ENCODE measurements around the gene DENND4A. TPM values are rescaled to one million over a fixed set of nuclear protein-coding genes. Genes with fewer than 3 reads are reported as not detected.
"Not testable (repeated sequence)": the region's sequence is repeated elsewhere in the genome, so short reads cannot be mapped to it uniquely, and the experiment has no call there.

DENND4A gene
- total RNA-seq, 4 donors from 2014 or later, result 21.6 to 54.0 (median 35.9) TPM

DNA sequence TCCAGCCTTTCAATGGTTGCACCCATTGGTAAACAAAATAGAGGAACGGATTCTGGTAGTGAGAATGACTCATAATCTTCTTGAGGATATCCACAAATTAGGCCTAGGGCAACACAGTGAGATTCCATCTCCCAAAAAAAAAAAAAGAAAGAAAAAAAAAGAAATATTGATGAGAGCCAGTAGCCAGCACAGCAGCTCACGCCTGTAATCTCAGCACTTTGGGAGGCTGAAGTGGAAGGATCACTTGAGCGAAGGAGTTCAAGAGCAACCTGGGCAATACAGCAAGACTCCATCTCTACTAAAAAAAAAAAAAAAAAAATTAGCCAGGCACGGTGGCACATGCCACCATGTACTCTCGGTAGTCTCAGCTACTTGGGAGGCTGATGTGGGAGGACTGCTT lies 51.9 kb downstream of the DENND4A start:
- H3K4me1 ChIP-seq, result no peaks in the 10 kb centered on the region
- no peak for DNase-seq (ENCODE audit: low spot score in 2 of 2)
- H3K9me3 ChIP-seq, result no peaks in the 10 kb centered on the region
- H3K27ac ChIP-seq, result no peak overlapping the region
- no peak overlapping the region for H3K4me3 ChIP-seq
- WGBS, 2 donors, result 88 to 94% methylated on average over 5 of the region's 5 CpGs
- H3K27me3 ChIP-seq, result no peaks in the 10 kb centered on the region
- peaks cover 0 to 55% (median 0%) of the 10 kb centered on the region in 3 donors for H3K36me3 ChIP-seq
- TF ChIP-seq EP300 (IDR thresholded peaks at IDR 0.05), result no peak
- TF ChIP-seq, protein P1, sequence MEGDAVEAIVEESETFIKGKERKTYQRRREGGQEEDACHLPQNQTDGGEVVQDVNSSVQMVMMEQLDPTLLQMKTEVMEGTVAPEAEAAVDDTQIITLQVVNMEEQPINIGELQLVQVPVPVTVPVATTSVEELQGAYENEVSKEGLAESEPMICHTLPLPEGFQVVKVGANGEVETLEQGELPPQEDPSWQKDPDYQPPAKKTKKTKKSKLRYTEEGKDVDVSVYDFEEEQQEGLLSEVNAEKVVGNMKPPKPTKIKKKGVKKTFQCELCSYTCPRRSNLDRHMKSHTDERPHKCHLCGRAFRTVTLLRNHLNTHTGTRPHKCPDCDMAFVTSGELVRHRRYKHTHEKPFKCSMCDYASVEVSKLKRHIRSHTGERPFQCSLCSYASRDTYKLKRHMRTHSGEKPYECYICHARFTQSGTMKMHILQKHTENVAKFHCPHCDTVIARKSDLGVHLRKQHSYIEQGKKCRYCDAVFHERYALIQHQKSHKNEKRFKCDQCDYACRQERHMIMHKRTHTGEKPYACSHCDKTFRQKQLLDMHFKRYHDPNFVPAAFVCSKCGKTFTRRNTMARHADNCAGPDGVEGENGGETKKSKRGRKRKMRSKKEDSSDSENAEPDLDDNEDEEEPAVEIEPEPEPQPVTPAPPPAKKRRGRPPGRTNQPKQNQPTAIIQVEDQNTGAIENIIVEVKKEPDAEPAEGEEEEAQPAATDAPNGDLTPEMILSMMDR (IDR thresholded peaks at IDR 0.05), result no peak

DNA sequence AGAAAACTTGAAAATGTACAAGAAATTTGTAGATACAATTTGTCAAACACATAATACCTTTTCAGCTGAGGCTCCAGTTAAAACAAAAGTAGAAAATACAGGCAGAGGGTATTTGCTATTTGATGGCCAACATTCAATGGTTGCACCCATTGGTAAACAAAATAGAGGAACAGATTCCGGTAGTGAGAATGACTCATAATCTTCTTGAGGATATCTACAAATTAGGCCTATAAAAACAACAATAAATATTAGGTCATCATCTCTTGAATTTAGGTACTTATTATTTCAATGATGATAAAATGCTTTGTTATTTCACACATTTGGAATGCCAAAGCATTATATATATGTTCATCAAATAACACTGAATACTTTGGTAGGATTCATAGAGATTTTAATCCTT lies 53.4 kb downstream of the DENND4A start:
- Histone ChIP-seq H3K27ac (no peak overlapping the region), H3K4me1 (no peaks in the 10 kb centered on the region), H3K9me3 (no peaks in the 10 kb centered on the region), H3K36me3 (peaks cover 0 to 64% (median 0%) of the 10 kb centered on the region in 3 donors), H3K4me3 (no peak overlapping the region), H3K27me3 (no peaks in the 10 kb centered on the region)
- TF ChIP-seq, protein P1 (IDR thresholded peaks at IDR 0.05), result no peak
- no peak for TF ChIP-seq POLR2A (IDR thresholded peaks at IDR 0.05)
- TF ChIP-seq EP300 (IDR thresholded peaks at IDR 0.05), result no peak
- 74 to 78% methylated on average over 1 of the region's 1 CpG for WGBS, 2 donors
- no peak for DNase-seq (ENCODE audit: low spot score in 2 of 2)

DNA sequence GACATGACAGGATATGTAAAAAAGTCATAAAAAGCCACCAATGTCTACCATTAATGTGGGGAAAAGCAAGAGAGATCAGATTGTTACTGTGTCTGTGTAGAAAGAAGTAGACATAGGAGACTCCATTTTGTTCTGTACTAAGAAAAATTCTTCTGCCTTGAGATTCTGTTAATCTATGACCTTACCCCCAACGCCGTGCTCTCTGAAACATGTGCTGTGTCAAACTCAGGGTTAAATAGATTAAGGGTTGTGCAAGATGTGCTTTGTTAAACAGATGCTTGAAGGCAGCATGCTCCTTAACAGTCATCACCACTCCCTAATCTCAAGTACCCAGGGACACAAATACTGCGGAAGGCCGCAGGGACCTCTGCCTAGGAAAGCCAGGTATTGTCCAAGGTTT lies 58.5 kb downstream of the DENND4A start:
- H3K27me3 ChIP-seq; H3K4me3 ChIP-seq; DNase-seq (ENCODE audit: low spot score in 2 of 2); H3K27ac ChIP-seq; H3K4me1 ChIP-seq; H3K9me3 ChIP-seq: not testable (repeated sequence)
- peaks cover 0 to 45% (median 0%) of the 10 kb centered on the region in 3 donors for H3K36me3 ChIP-seq
- 75 to 86% methylated on average over 4 of the region's 4 CpGs for WGBS, 2 donors

DNA sequence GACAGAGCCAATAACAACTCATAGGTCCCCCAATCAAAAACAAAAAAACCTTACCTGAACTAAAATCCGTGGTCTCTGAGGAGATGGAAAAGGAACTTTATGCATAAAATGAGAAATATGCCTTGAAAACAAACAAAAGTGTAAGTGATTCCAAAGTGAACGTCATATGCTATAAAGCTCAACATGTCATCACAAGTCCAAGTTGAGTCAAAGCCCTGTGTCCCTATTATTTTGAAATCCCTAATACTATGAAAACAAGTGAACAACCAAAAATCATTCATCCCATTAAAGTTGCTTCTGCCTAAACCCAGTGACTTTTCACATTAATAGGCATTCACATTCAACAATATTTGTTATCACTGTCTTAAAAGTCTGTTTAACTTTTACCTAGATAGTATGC lies 59.4 kb downstream of the DENND4A start:
- H3K36me3 ChIP-seq, result peaks cover 0 to 45% (median 0%) of the 10 kb centered on the region in 3 donors

DNA sequence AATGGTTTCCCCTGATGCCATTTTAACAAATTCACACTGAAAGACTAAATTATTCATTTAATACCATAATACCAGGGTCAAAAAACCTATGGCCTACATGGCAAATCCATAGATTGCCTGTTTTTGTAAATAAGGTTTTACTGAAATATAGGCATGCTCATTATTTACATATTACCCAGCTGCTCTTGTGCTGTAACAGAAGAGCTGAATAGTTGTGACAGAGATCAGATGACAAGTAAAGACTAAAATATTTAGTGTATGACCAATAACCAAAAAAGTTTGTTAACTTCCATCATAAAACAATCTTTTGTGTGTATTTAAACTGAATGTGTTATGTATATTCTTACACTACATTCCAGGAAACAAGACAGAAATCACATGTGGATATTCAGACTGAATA lies 60.2 kb downstream of the DENND4A start:
- Histone ChIP-seq H3K27me3 (no peaks in the 10 kb centered on the region), H3K27ac (no peak overlapping the region), H3K4me3 (no peak overlapping the region), H3K36me3 (peaks cover 0 to 46% (median 0%) of the 10 kb centered on the region in 3 donors), H3K9me3 (no peaks in the 10 kb centered on the region), H3K4me1 (no peaks in the 10 kb centered on the region)
- no peak for DNase-seq (ENCODE audit: low spot score in 2 of 2)
- TF ChIP-seq POLR2A (IDR thresholded peaks at IDR 0.05) (no peak), EP300 (IDR thresholded peaks at IDR 0.05) (no peak)
- TF ChIP-seq, protein P1 (IDR thresholded peaks at IDR 0.05), result no peak

More for the DNA sequence above, 59.4 kb downstream of the DENND4A start:
- TF ChIP-seq POLR2A (IDR thresholded peaks at IDR 0.05) (no peak), EP300 (IDR thresholded peaks at IDR 0.05) (no peak)
- TF ChIP-seq, protein P1 (IDR thresholded peaks at IDR 0.05), result no peak
- Histone ChIP-seq H3K4me3 (no peak overlapping the region), H3K9me3 (no peaks in the 10 kb centered on the region), H3K4me1 (no peaks in the 10 kb centered on the region), H3K27me3 (no peaks in the 10 kb centered on the region), H3K27ac (no peak overlapping the region)
- WGBS, 2 donors, result 86 to 91% methylated on average over 2 of the region's 2 CpGs
- DNase-seq (ENCODE audit: low spot score in 2 of 2), result no peak

DNA sequence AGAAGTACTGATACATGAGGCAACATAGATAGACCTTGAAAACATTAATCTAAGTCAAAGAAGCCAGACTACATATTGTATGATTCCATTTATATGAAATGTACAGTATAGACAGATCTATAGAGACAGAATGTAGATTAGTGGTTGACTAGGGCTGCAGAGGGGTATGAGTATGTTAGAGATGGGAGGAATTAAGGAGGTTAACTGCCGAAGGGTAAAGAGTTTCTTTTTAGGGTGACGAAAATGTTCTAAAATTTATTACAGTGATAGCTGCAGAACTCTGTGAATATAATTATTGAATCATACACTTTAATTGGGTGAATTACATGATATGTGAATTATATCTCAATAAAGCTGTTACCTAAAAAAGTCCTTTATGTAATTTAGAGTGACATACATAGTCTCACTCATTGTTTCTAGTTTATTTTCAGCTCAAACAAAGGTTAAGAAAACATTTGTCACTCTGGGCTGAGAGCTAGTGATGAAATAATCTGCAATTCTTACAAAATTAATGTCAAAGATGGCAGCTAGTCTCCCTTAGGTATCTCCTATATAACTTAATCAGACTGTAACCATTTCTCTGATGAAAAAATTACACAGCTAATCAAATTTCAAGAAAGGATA lies 61.4 kb downstream of the DENND4A start:
- no peaks in the 10 kb centered on the region for H3K9me3 ChIP-seq
- peaks cover 0 to 39% (median 0%) of the 10 kb centered on the region in 3 donors for H3K36me3 ChIP-seq
- H3K4me3 ChIP-seq, result no peak overlapping the region
- DNase-seq (ENCODE audit: low spot score in 2 of 2), result no peak
- no peaks in the 10 kb centered on the region for H3K4me1 ChIP-seq
- no peaks in the 10 kb centered on the region for H3K27me3 ChIP-seq
- no peak overlapping the region for H3K27ac ChIP-seq
- 92 to 98% methylated on average over 2 of the region's 2 CpGs for WGBS, 2 donors
- TF ChIP-seq, protein P1 (IDR thresholded peaks at IDR 0.05), result no peak
- no peak for TF ChIP-seq POLR2A (IDR thresholded peaks at IDR 0.05)
- TF ChIP-seq EP300 (IDR thresholded peaks at IDR 0.05), result no peak

Measured in tibial nerve (tissue), 4 donors.